Neural progenitor cell (in vitro differentiated cells): ENCODE results near the gene ACVR1. TPM values are rescaled to one million over a fixed set of nuclear protein-coding genes. Genes with fewer than 3 reads are reported as not detected.
A peak's percentile ranks its signal among the peaks of the same experiment; 100 is the strongest.
"Not testable (repeated sequence)": the region's sequence is repeated elsewhere in the genome, so short reads cannot be mapped to it uniquely, and the experiment has no call there.

Experiments used
- DNase-seq: peaks from one replicate; pipeline ENCODE4 v3.0.0-alpha.2; 2016; ENCODE audit warnings: low spot score
- H2AFZ ChIP-seq: fragments of 200-600 bp; sonication (generic); replicated peaks from 2 replicates; pipeline ENCODE4 v1.6.1; 2016; ENCODE audit warnings: antibody characterized with exemption
- H3F3A ChIP-seq: fragments of 200-600 bp; sonication (generic); 2 replicates; pipeline ENCODE4 v1.6.1; 2016; ENCODE audit warnings: antibody characterized with exemption, low read depth
- H3K27ac ChIP-seq: fragments of 200-600 bp; sonication (generic); 2 replicates; pipeline ENCODE4 v1.5.1; 2016; ENCODE audit warnings: mild to moderate bottlenecking
- H3K27me3 ChIP-seq: fragments of 200-600 bp; sonication (generic); 2 replicates; pipeline ENCODE4 v1.6.1; 2016; ENCODE audit warnings: mild to moderate bottlenecking, moderate library complexity
- H3K36me3 ChIP-seq: fragments of 200-600 bp; sonication (generic); 2 replicates; pipeline ENCODE4 v1.5.1; 2016
- H3K4me1 ChIP-seq: fragments of 200-600 bp; sonication (generic); 2 replicates; pipeline ENCODE4 v1.6.1; 2016; ENCODE audit warnings: mixed run types
- H3K4me2 ChIP-seq: fragments of 200-600 bp; sonication (generic); 2 replicates; pipeline ENCODE4 v1.6.1; 2016
- H3K4me3 ChIP-seq: fragments of 200-600 bp; sonication (generic); 2 replicates; pipeline ENCODE4 v1.5.1; 2016
- H3K79me2 ChIP-seq: fragments of 200-600 bp; sonication (generic); 2 replicates; pipeline ENCODE4 v1.6.1; 2016; ENCODE audit warnings: low read depth
- H3K9ac ChIP-seq: fragments of 200-600 bp; sonication (generic); 2 replicates; pipeline ENCODE4 v1.6.1; 2016
- H3K9me3 ChIP-seq: fragments of 200-600 bp; sonication (generic); 2 replicates; pipeline ENCODE4 v1.5.1; 2016; ENCODE audit warnings: low read depth
- H4K20me1 ChIP-seq: fragments of 200-600 bp; sonication (generic); 2 replicates; pipeline ENCODE4 v1.6.1; 2016; ENCODE audit warnings: low read depth
- H3K27ac Mint-ChIP-seq: 3 replicates; pipeline ENCODE4 v1.8.0; 2021; ENCODE audit warnings: mixed read lengths
- H3K27me3 Mint-ChIP-seq: 2 replicates; pipeline ENCODE4 v1.8.0; 2022; ENCODE audit warnings: low read depth, mild to moderate bottlenecking, inconsistent platforms, moderate library complexity, mixed read lengths; ENCODE audit not compliant: insufficient read depth
- H3K36me3 Mint-ChIP-seq: 3 replicates; pipeline ENCODE4 v1.8.0; 2021; ENCODE audit warnings: mixed read lengths
- H3K4me1 Mint-ChIP-seq: 3 replicates; pipeline ENCODE4 v1.8.0; 2021; ENCODE audit warnings: mixed read lengths
- H3K4me3 Mint-ChIP-seq: 3 replicates; pipeline ENCODE4 v1.8.0; 2021; ENCODE audit warnings: mild to moderate bottlenecking, moderate library complexity, mixed read lengths
- H3K9me3 Mint-ChIP-seq: 3 replicates; pipeline ENCODE4 v1.8.0; 2020; ENCODE audit warnings: mixed read lengths
- CTCF ChIP-seq: fragments of 200-600 bp; sonication (generic); IDR thresholded peaks from 2 replicates; pipeline ENCODE4 v1.5.1; 2017; ENCODE audit warnings: antibody characterized with exemption, mild to moderate bottlenecking
- EZH2 ChIP-seq: fragments of 200-600 bp; sonication (generic); IDR thresholded peaks from 2 replicates; pipeline ENCODE4 v1.6.1; 2017; ENCODE audit warnings: antibody characterized with exemption, mild to moderate bottlenecking, moderate library complexity
- EZH2phosphoT487 ChIP-seq: fragments of 200-600 bp; sonication (generic); IDR thresholded peaks from 2 replicates; pipeline ENCODE4 v1.6.1; 2017; ENCODE audit warnings: antibody characterized with exemption
- total RNA-seq: library from RNA; depleted of rRNA; stranded (reverse); fragments of >200 nt; gene quantifications from 2 replicates; pipeline ENCODE4 v1.2.3, GENCODE V29; 2015; ENCODE audit warnings: low replicate concordance

Gene ACVR1
- total RNA-seq, 1 donor from 2014 or later: 14.0 TPM

GRCh38 chr2:157722580-157723234 lies 153.4 kb downstream of the ACVR1 start:
- Histone ChIP-seq H3K9ac (no peak overlapping the region), H3K4me2 (no peak overlapping the region), H3K79me2 (no peaks in the 10 kb centered on the region), H3K27ac (no peak overlapping the region), H3K36me3 (peaks cover 11% of the 10 kb centered on the region), H3K4me1 (no peaks in the 10 kb centered on the region), H3K4me3 (no peak overlapping the region), H2AFZ (no peak overlapping the region), H3K27me3 (no peaks in the 10 kb centered on the region), H3F3A (no peaks in the 10 kb centered on the region), H4K20me1 (no peaks in the 10 kb centered on the region), H3K9me3 (peaks cover 14% of the 10 kb centered on the region)
- Mint-ChIP-seq H3K4me3 (no peak overlapping the region), H3K36me3 (peaks cover 22% of the 10 kb centered on the region), H3K27me3 (peaks cover 2% of the 10 kb centered on the region), H3K27ac (no peak overlapping the region), H3K4me1 (no peaks in the 10 kb centered on the region), H3K9me3 (peaks cover 27% of the 10 kb centered on the region)
- TF ChIP-seq CTCF: no peak
- TF ChIP-seq EZH2phosphoT487: no peak
- no peak for TF ChIP-seq EZH2
- DNase-seq: peak; percentile 20

- no peaks in the 10 kb centered on the region for H3F3A ChIP-seq
- H3K4me3 ChIP-seq: no peak overlapping the region
- Mint-ChIP-seq H3K27me3 (peaks cover 2% of the 10 kb centered on the region), H3K9me3 (peaks cover 27% of the 10 kb centered on the region), H3K27ac (no peak overlapping the region), H3K4me3 (no peak overlapping the region), H3K4me1 (no peaks in the 10 kb centered on the region), H3K36me3 (peaks cover 24% of the 10 kb centered on the region)
- H3K9ac ChIP-seq: no peak overlapping the region
- peaks cover 14% of the 10 kb centered on the region for H3K9me3 ChIP-seq
- H3K27me3 ChIP-seq: no peaks in the 10 kb centered on the region
- H3K27ac ChIP-seq: no peak overlapping the region
- no peak for DNase-seq
- H3K4me1 ChIP-seq: no peaks in the 10 kb centered on the region
- H2AFZ ChIP-seq: no peak overlapping the region
- no peak overlapping the region for H3K4me2 ChIP-seq
- no peaks in the 10 kb centered on the region for H4K20me1 ChIP-seq
- no peaks in the 10 kb centered on the region for H3K79me2 ChIP-seq
- no peak for TF ChIP-seq CTCF
- no peak for TF ChIP-seq EZH2
- no peak for TF ChIP-seq EZH2phosphoT487
- peaks cover 11% of the 10 kb centered on the region for H3K36me3 ChIP-seq
Observed at GRCh38 chr2:157720504-157720903, 155.6 kb downstream of the ACVR1 start.

- H3K27ac Mint-ChIP-seq, H3K4me1 Mint-ChIP-seq: not testable (repeated sequence)
Observed at GRCh38 chr2:157704653-157705052, 171.5 kb downstream of the ACVR1 start.

GRCh38 chr2:157704148-157704547 lies 172.0 kb downstream of the ACVR1 start:
- not testable (repeated sequence) for H3K36me3 Mint-ChIP-seq

More at GRCh38 chr2:157704653-157705052, 171.5 kb downstream of the ACVR1 start:
- not testable (repeated sequence) for H3K9ac ChIP-seq, H3K27me3 Mint-ChIP-seq, H4K20me1 ChIP-seq, H3K4me3 Mint-ChIP-seq, H3K79me2 ChIP-seq, H3K36me3 Mint-ChIP-seq, H2AFZ ChIP-seq, H3K4me3 ChIP-seq, H3K36me3 ChIP-seq, H3K27ac ChIP-seq, H3F3A ChIP-seq, H3K4me1 ChIP-seq, H3K4me2 ChIP-seq, H3K27me3 ChIP-seq
- peaks cover 26% of the 10 kb centered on the region for H3K9me3 Mint-ChIP-seq
- H3K9me3 ChIP-seq: peaks cover 13% of the 10 kb centered on the region
- DNase-seq: peak; percentile 2

More at GRCh38 chr2:157704148-157704547, 172.0 kb downstream of the ACVR1 start:
- H3K4me3 ChIP-seq, H3K27me3 ChIP-seq, DNase-seq, H3K9ac ChIP-seq, H2AFZ ChIP-seq, H3K27me3 Mint-ChIP-seq, H3K79me2 ChIP-seq, H3K36me3 ChIP-seq, H3K4me1 ChIP-seq, H3F3A ChIP-seq, H3K4me1 Mint-ChIP-seq, H3K27ac Mint-ChIP-seq, H3K4me3 Mint-ChIP-seq, H3K27ac ChIP-seq, H4K20me1 ChIP-seq, H3K4me2 ChIP-seq: not testable (repeated sequence)
- H3K9me3 Mint-ChIP-seq: peaks cover 23% of the 10 kb centered on the region
- peaks cover 13% of the 10 kb centered on the region for H3K9me3 ChIP-seq
